ENCODE measurements around the gene FRYL.

Gene FRYL

DNA sequence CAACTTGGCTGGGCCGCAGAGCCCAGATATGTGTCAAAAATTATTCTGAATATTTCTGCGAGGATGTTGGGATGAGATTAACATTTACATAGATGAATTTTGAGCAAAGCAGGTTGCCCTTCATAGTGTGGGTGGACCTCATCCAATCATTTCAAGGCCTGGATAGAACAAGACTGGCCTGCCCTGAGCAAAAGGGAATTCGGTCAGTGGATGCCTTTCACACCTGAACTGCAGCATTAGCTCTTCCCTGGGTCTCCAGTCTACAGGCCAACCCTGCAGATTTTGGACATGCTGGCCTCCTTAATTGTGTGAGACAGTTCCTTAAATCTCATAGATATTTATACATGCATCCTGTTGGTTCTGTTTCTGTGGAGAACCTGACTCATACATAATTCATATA, 329.3 kb downstream of the FRYL start:
- no peaks in the 10 kb centered on the region for H3K27me3 ChIP-seq (ENCODE audit: insufficient read depth, low read length, poor library complexity, severe bottlenecking)
- H3K4me2 ChIP-seq (ENCODE audit: low read depth, low read length, poor library complexity, severe bottlenecking): no peak overlapping the region
- TF ChIP-seq CTCF (conservative IDR thresholded peaks at IDR 0.05; ENCODE audit: low read length) (no peak), EZH2phosphoT487 (IDR thresholded peaks at IDR 0.05; ENCODE audit: borderline replicate concordance) (no peak)
- H3K79me2 ChIP-seq (ENCODE audit: insufficient read depth, low read length): no peaks in the 10 kb centered on the region
- no peak overlapping the region for H3K9ac ChIP-seq (ENCODE audit: low read depth, low read length, poor library complexity, severe bottlenecking)
- no peaks in the 10 kb centered on the region for H3K9me3 ChIP-seq (ENCODE audit: insufficient read depth, low read depth, low read length)
- H2AFZ ChIP-seq (ENCODE audit: low read length): no peak overlapping the region
- no peaks in the 10 kb centered on the region for H3F3A ChIP-seq (ENCODE audit: low read depth)
- no peaks in the 10 kb centered on the region for H4K20me1 ChIP-seq (ENCODE audit: insufficient read depth, low read length, poor library complexity, severe bottlenecking)
- H3K36me3 ChIP-seq (ENCODE audit: insufficient read depth, low read length): no peaks in the 10 kb centered on the region
- H3K9me2 ChIP-seq (replicated peaks; ENCODE audit: low read depth, low read length): no peaks in the 10 kb centered on the region
- H3K4me3 ChIP-seq (ENCODE audit: low read length, poor library complexity, severe bottlenecking): no peak overlapping the region
- H3K4me1 ChIP-seq (ENCODE audit: insufficient read depth, low read length, poor library complexity, severe bottlenecking): no peaks in the 10 kb centered on the region

- no peak overlapping the region for H3K4me2 ChIP-seq (ENCODE audit: low read depth, low read length, poor library complexity, severe bottlenecking)
- no peak overlapping the region for H3K9ac ChIP-seq (ENCODE audit: low read depth, low read length, poor library complexity, severe bottlenecking)
- H3K27me3 ChIP-seq (ENCODE audit: insufficient read depth, low read length, poor library complexity, severe bottlenecking): no peaks in the 10 kb centered on the region
- H3K9me3 ChIP-seq (ENCODE audit: insufficient read depth, low read depth, low read length): no peaks in the 10 kb centered on the region
- no peaks in the 10 kb centered on the region for H4K20me1 ChIP-seq (ENCODE audit: insufficient read depth, low read length, poor library complexity, severe bottlenecking)
- H3K4me1 ChIP-seq (ENCODE audit: insufficient read depth, low read length, poor library complexity, severe bottlenecking): no peaks in the 10 kb centered on the region
- H3F3A ChIP-seq (ENCODE audit: low read depth): no peaks in the 10 kb centered on the region
- TF ChIP-seq CTCF (conservative IDR thresholded peaks at IDR 0.05; ENCODE audit: low read length) (no peak), EZH2phosphoT487 (IDR thresholded peaks at IDR 0.05; ENCODE audit: borderline replicate concordance) (no peak)
- no peaks in the 10 kb centered on the region for H3K36me3 ChIP-seq (ENCODE audit: insufficient read depth, low read length)
- no peaks in the 10 kb centered on the region for H3K9me2 ChIP-seq (replicated peaks; ENCODE audit: low read depth, low read length)
- no peak overlapping the region for H3K4me3 ChIP-seq (ENCODE audit: low read length, poor library complexity, severe bottlenecking)
- H2AFZ ChIP-seq (ENCODE audit: low read length): 0 out of 2 replicates have a peak overlapping the region, but pooled peaks have one; percentile 3
- H3K79me2 ChIP-seq (ENCODE audit: insufficient read depth, low read length): no peaks in the 10 kb centered on the region
Observed at GRCh38 chr4:48449151-48449550, 330.9 kb downstream of the FRYL start.

Data from Loucy (cell line).